HepG2 (cell line): ENCODE data around the gene KCNAB1. TPM values are rescaled to one million over a fixed set of nuclear protein-coding genes. Genes with fewer than 3 reads are reported as not detected.

Experiments used
- ATAC-seq: fragments of 200-7000 bp; cut with Tn5 transposase; 3 replicates; pipeline ENCODE4 v1.9.1; 2020; ENCODE audit warnings: mild to moderate bottlenecking, moderate library complexity
- BruUV-seq: library from RNA; stranded (reverse); fragments of 400-500 nt; replicated peaks from 2 replicates; lab custom pipeline; 2021; lab: Mats Ljungman, UMichigan
- CTCF ChIA-PET: fragments of 300-600 bp; formaldehyde crosslinking; extraction: SDS; loops from one replicate; lab custom pipeline; 2021; ENCODE audit warnings: low total read pairs, inconsistent platforms, low intra/inter-chr PET ratio; lab: Yijun Ruan, JAX
- POLR2A ChIA-PET: fragments of 350-600 bp; sonication (Branson Sonifier 250); formaldehyde crosslinking; loops from one replicate; lab custom pipeline; 2020; ENCODE audit warnings: antibody characterized with exemption, inconsistent platforms; lab: Yijun Ruan, JAX
- DNase-seq: peaks from one replicate; pipeline ENCODE4 v3.0.0-alpha.2; 2015; ENCODE audit warnings: low spot score
- FAIRE-seq: peaks from 3 replicates; lab custom pipeline; 2011; peaks lifted over from hg19 to GRCh38; lab: Jason Lieb, UNC
- H2AFZ ChIP-seq: one replicate; pipeline ENCODE4 v1.6.1; 2011; ENCODE audit warnings: low read length, inconsistent platforms
- H3K27ac ChIP-seq: fragments of 300-600 bp; 3 replicates; pipeline ENCODE4 v1.8.0; 2011; ENCODE audit warnings: mixed run types, mild to moderate bottlenecking, mixed read lengths, low read length, inconsistent platforms; ENCODE audit not compliant: insufficient read depth; ENCODE audit errors: extremely low read length
- H3K27me3 ChIP-seq, 2 experiments: fragments of 200-600 bp in 1 of 2; 2 replicates in 1 of 2; 3 replicates in 1 of 2; pipeline versions ENCODE4 v1.6.0 to v1.8.0; 2011; ENCODE audit warnings: low read length in 2 of 2, mild to moderate bottlenecking in 2 of 2, moderate library complexity in 2 of 2, inconsistent platforms in 1 of 2; ENCODE audit not compliant: insufficient read depth in 2 of 2, control insufficient read depth in 1 of 2
- H3K36me3 ChIP-seq, 2 experiments: fragments of 200-600 bp in 1 of 2; replicated peaks in 1 of 2; 2 replicates in 1 of 2; 3 replicates in 1 of 2; pipeline versions ENCODE4 v1.5.1 to v1.8.0; 2011; ENCODE audit warnings: low read length in 2 of 2, inconsistent platforms in 1 of 2; ENCODE audit not compliant: insufficient read depth in 2 of 2, control insufficient read depth in 1 of 2
- H3K4me1 ChIP-seq: 2 replicates; pipeline ENCODE4 v1.5.1; 2012; ENCODE audit warnings: low read length, inconsistent platforms; ENCODE audit not compliant: insufficient read depth
- H3K4me2 ChIP-seq: 2 replicates; pipeline ENCODE4 v1.6.0; 2011; ENCODE audit warnings: low read depth, low read length, inconsistent platforms
- H3K4me3 ChIP-seq, 3 experiments: fragments of 200-600 bp in 1 of 3; sonication (generic), shearing (Covaris generic) in 1 of 3; replicated peaks in 1 of 3; 2 replicates each; pipeline ENCODE4 v1.5.1; 2011 to 2016; ENCODE audit warnings: low read length in 3 of 3, inconsistent platforms in 2 of 3, low read depth in 2 of 3, mild to moderate bottlenecking in 2 of 3, control low read depth in 1 of 3, mixed read lengths in 1 of 3; ENCODE audit not compliant: insufficient read depth in 1 of 3
- H3K79me2 ChIP-seq: one replicate; pipeline ENCODE4 v1.6.1; 2011; ENCODE audit warnings: low read length, inconsistent platforms; ENCODE audit not compliant: insufficient read depth
- H3K9ac ChIP-seq: 2 replicates; pipeline ENCODE4 v1.6.0; 2011; ENCODE audit warnings: mild to moderate bottlenecking, low read depth, low read length, inconsistent platforms; ENCODE audit not compliant: insufficient read depth
- H3K9me3 ChIP-seq: 2 replicates; pipeline ENCODE4 v1.5.1; 2012; ENCODE audit warnings: mild to moderate bottlenecking, low read length
- H4K20me1 ChIP-seq: 2 replicates; pipeline ENCODE4 v1.6.0; 2011; ENCODE audit warnings: inconsistent platforms, mild to moderate bottlenecking, low read length, moderate library complexity; ENCODE audit not compliant: insufficient read depth
- NFIB ChIP-seq: sonication (generic); formaldehyde crosslinking; IDR thresholded peaks from 2 replicates; pipeline ENCODE4 v1.9.0; 2021; ENCODE audit warnings: missing genetic modification reagents, mild to moderate bottlenecking, borderline replicate concordance
- TBL1XR1 ChIP-seq: fragments of 150-350 bp; IDR thresholded peaks from 2 replicates; pipeline ENCODE4 v1.6.1; 2014; ENCODE audit warnings: borderline replicate concordance, low read length; ENCODE audit not compliant: partially characterized antibody
- TP53 ChIP-seq: sonication (generic); formaldehyde crosslinking; conservative IDR thresholded peaks from 2 replicates; pipeline ENCODE4 v1.4.0; 2020; ENCODE audit warnings: missing genetic modification reagents
- ZNF138 ChIP-seq: sonication (generic); formaldehyde crosslinking; IDR thresholded peaks from 2 replicates; pipeline ENCODE4 v1.5.0; 2020; ENCODE audit warnings: mild to moderate bottlenecking, low read depth, missing genetic modification reagents
- WGBS: methylation state at CpG from one replicate; pipeline ENCODE4 v1.1.6; 2017; ENCODE audit warnings: low lambda C conversion rate; 5-methylcytosine and 5-hydroxymethylcytosine counted together
- in situ Hi-C: cut with HindIII; loops from 2 replicates; pipeline ENCODE4 v1.10.0; 2017; ENCODE audit warnings: low pct_unique_long_range_greater_than_20kb; ENCODE audit not compliant: extremely low pct_ligation_motif_present
- intact Hi-C: fragments of 100-400 bp; cut with micrococcal nuclease; formaldehyde crosslinking; loops from one replicate; pipeline ENCODE4 v1.10.0; 2022; ENCODE audit not compliant: unreplicated experiment
- polyA plus RNA-seq, 8 experiments: library from polyadenylated mRNA; depleted of rRNA in 3 of 8; stranded (reverse) in 7 of 8; unstranded in 1 of 8; fragments of >200 nt; fragmentation: Illumina TruSeq in 4 of 8; extraction: Trizol in 4 of 8; gene quantifications; 2 replicates each; pipeline versions ENCODE4 v1.2.1 to v1.2.3, GENCODE V29; 2011 to 2016; ENCODE audit warnings: low read depth in 4 of 8, missing spikeins in 1 of 8, mixed read lengths in 1 of 8; ENCODE audit not compliant: insufficient read depth in 1 of 8
- total RNA-seq, 5 experiments: library from RNA; depleted of rRNA; stranded (reverse); fragments of >200 nt; fragmentation: Illumina TruSeq; extraction: Trizol; gene quantifications; 2 replicates each; pipeline ENCODE4 v1.2.3, GENCODE V29; 2016; ENCODE audit warnings: low read depth in 1 of 5
- TF ChIP-seq, protein P1 (sequence below): sonication (generic); formaldehyde crosslinking; IDR thresholded peaks from 2 replicates; pipeline ENCODE4 v1.8.1; 2022; ENCODE audit warnings: low read depth, mild to moderate bottlenecking, missing genetic modification reagents
- TF ChIP-seq, protein P2 (sequence below): sonication (generic); formaldehyde crosslinking; IDR thresholded peaks from 2 replicates; pipeline ENCODE4 v1.4.0; 2020; ENCODE audit warnings: mild to moderate bottlenecking, missing genetic modification reagents

The KCNAB1 gene
- total and polyA plus RNA-seq, 2 of the 13 experiments (the other 11 are each of a cell fraction or from before 2014, with no cell fraction given) = not detected

- no peak overlapping the region for H3K4me3 ChIP-seq
- H3K79me2 ChIP-seq = no peaks in the 10 kb centered on the region
- H3K27ac ChIP-seq = no peak overlapping the region
- no peaks in the 10 kb centered on the region for H4K20me1 ChIP-seq
- no peak for FAIRE-seq
- POLR2A ChIA-PET = no interaction called here
- DNase-seq = no peak
- no peak overlapping the region for H3K4me2 ChIP-seq
- H3K9ac ChIP-seq = no peak overlapping the region
- no TSS peak for BruUV-seq
- WGBS = 83% methylated on average over 2 of the region's 2 CpGs
- TF ChIP-seq, protein P1, sequence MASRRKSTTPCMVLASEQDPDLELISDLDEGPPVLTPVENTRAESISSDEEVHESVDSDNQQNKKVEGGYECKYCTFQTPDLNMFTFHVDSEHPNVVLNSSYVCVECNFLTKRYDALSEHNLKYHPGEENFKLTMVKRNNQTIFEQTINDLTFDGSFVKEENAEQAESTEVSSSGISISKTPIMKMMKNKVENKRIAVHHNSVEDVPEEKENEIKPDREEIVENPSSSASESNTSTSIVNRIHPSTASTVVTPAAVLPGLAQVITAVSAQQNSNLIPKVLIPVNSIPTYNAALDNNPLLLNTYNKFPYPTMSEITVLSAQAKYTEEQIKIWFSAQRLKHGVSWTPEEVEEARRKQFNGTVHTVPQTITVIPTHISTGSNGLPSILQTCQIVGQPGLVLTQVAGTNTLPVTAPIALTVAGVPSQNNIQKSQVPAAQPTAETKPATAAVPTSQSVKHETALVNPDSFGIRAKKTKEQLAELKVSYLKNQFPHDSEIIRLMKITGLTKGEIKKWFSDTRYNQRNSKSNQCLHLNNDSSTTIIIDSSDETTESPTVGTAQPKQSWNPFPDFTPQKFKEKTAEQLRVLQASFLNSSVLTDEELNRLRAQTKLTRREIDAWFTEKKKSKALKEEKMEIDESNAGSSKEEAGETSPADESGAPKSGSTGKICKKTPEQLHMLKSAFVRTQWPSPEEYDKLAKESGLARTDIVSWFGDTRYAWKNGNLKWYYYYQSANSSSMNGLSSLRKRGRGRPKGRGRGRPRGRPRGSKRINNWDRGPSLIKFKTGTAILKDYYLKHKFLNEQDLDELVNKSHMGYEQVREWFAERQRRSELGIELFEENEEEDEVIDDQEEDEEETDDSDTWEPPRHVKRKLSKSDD (CRISPR knock-in tag) = no peak
- intact Hi-C loops = no loop called here
- H2AFZ ChIP-seq = no peak overlapping the region
- CTCF ChIA-PET = no interaction called here
- no peaks in the 10 kb centered on the region for H3K36me3 ChIP-seq
- no peaks in the 10 kb centered on the region for H3K9me3 ChIP-seq
- in situ Hi-C loops = no loop called here
- peaks cover 0 to 7% of the 10 kb centered on the region in 2 experiments; a peak in 1 of 5 replicates for H3K27me3 ChIP-seq
- no peak for ATAC-seq
- no peaks in the 10 kb centered on the region for H3K4me1 ChIP-seq
Measured at GRCh38 chr3:156144060-156144459, 23.7 kb downstream of the KCNAB1 start.

GRCh38 chr3:156145866-156146265 lies 25.5 kb downstream of the KCNAB1 start:
- no peak overlapping the region for H3K9ac ChIP-seq
- H3K36me3 ChIP-seq = no peaks in the 10 kb centered on the region
- H4K20me1 ChIP-seq = no peaks in the 10 kb centered on the region
- DNase-seq (no peak), FAIRE-seq (no peak), ATAC-seq (no peak)
- ChIA-PET CTCF (no interaction called here), POLR2A (no interaction called here)
- intact Hi-C loops = no loop called here
- in situ Hi-C loops = no loop called here
- 42% methylated on average over 4 of the region's 4 CpGs for WGBS
- H2AFZ ChIP-seq = no peak overlapping the region
- H3K27me3 ChIP-seq = peaks cover 0 to 7% of the 10 kb centered on the region in 2 experiments; a peak in 1 of 5 replicates
- no peak overlapping the region for H3K4me2 ChIP-seq
- H3K9me3 ChIP-seq = no peaks in the 10 kb centered on the region
- no peak overlapping the region for H3K27ac ChIP-seq
- no peaks in the 10 kb centered on the region for H3K4me1 ChIP-seq
- no peak overlapping the region for H3K4me3 ChIP-seq
- H3K79me2 ChIP-seq = no peaks in the 10 kb centered on the region
- no TSS peak for BruUV-seq
- TF ChIP-seq TBL1XR1 (no peak), ZNF138 (CRISPR knock-in tag) (no peak), TP53 (CRISPR knock-in tag) (no peak), NFIB (CRISPR knock-in tag) (no peak)
- TF ChIP-seq, protein P2, sequence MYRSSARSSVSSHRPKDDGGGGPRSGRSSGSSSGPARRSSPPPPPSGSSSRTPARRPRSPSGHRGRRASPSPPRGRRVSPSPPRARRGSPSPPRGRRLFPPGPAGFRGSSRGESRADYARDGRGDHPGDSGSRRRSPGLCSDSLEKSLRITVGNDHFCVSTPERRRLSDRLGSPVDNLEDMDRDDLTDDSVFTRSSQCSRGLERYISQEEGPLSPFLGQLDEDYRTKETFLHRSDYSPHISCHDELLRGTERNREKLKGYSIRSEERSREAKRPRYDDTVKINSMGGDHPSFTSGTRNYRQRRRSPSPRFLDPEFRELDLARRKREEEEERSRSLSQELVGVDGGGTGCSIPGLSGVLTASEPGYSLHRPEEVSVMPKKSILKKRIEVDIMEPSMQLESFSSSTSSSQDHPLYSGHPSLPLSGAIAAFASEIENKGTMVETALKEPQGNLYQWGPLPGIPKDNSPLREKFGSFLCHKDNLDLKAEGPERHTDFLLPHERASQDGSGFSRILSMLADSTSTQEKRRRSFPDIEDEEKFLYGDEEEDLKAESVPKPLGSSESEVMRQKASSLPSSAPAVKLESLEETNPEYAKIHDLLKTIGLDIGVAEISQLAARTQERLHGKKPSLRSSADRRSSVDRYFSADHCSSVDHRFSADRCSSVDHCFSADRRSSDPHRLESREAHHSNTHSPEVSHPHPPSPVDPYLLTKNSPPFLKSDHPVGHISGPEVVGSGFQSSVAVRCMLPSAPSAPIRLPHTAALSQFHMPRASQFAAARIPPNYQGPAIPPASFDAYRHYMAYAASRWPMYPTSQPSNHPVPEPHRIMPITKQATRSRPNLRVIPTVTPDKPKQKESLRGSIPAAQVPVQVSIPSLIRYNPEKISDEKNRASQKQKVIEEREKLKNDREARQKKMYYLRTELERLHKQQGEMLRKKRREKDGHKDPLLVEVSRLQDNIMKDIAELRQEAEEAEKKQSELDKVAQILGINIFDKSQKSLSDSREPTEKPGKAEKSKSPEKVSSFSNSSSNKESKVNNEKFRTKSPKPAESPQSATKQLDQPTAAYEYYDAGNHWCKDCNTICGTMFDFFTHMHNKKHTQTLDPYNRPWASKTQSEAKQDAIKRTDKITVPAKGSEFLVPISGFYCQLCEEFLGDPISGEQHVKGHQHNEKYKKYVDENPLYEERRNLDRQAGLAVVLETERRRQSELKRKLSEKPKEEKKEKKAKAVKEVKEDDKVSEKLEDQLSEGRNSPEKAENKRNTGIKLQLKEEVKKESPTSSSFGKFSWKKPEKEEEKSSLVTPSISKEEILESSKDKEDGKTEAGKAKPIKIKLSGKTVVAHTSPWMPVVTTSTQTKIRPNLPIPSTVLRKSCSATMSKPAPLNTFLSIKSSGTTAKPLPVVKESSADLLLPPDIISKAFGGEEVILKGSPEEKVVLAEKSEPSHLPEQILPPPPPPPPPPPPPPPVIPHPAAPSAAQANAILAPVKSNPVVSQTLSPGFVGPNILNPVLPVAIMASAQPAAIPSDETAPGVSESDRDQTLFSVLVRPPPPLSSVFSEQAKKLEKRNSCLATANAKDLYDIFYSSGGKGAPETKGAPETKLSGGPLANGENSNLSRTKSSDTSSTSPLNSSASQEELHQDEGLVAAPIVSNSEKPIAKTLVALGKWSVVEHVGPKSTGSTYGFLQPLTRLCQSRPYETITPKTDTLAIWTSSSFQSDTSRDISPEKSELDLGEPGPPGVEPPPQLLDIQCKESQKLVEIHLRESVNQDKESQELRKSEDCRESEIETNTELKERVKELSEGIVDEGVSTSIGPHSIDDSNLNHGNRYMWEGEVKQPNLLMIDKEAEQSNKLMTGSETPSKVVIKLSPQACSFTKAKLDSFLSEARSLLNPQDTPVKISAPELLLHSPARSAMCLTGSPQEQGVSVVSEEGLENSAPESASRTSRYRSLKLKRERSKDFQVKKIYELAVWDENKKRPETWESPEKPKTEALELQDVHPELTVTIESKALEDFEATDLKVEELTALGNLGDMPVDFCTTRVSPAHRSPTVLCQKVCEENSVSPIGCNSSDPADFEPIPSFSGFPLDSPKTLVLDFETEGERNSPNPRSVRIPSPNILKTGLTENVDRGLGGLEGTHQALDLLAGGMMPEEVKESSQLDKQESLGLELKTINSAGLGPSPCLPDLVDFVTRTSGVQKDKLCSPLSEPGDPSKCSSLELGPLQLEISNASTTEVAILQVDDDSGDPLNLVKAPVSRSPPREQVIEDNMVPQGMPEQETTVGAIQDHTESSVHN (CRISPR knock-in tag) = no peak
